Iris pigment epithelial cell (primary cell): ENCODE data around the gene ARL4D.
"Not testable (repeated sequence)": the region's sequence is repeated elsewhere in the genome, so short reads cannot be mapped to it uniquely, and the experiment has no call there.

Experiments
- DNase-seq: peaks from one replicate; pipeline ENCODE4 v3.0.0-alpha.2; 2011; ENCODE audit warnings: low read depth

The ARL4D gene

GRCh38 chr17:43398724-43399595, at the start of gene ARL4D:
TSS of gene ARL4D (plus strand) at chr17:43398993. CDS start at chr17:43399733, 740 bp downstream.
- peak; percentile 64 for DNase-seq

- no peak for DNase-seq
Observed at GRCh38 chr17:43349142-43349541, 49.7 kb upstream of the ARL4D start.

DNA sequence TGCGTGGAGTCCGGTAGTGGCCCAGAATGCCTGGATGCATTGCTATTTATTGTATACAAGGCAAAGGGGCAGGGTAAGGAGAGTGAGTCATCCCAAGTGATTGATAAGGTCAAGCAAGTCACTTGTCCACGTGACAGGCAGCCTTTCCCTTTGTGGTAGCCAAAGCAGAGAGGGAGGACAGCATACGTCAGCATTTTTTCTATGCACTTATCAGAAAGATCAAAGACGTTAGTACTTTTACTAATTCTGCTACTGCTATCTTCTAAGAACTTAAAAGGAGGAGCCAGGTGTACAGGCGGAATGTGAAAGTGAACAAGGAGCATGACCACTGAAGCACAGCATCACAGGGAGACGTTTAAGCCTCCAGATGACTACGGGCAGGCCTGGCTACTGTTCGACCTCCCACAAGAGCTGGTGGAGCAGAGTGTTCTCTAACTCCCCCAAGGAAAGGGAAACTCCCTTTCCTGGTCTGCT, 47.9 kb upstream of the ARL4D start:
- no peak for DNase-seq

DNA sequence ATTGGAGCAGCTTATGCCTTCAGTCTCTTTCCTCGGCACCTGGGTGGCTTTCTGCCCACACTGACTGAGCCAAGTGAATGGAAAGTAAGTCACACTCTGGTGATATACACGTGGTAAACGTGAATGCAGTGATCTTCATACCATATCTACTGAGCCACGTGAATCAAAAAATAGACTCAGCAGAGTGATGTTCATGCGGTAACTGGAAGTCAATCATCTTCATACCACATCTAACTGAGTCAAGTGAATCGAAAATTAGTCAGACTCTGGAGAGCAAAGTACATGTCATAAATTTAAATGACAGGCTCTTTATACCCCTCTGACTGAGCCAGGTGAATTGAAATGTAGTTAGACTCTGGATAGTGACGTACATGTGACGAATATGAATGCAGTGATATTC, 47.1 kb upstream of the ARL4D start:
- no peak for DNase-seq

DNA sequence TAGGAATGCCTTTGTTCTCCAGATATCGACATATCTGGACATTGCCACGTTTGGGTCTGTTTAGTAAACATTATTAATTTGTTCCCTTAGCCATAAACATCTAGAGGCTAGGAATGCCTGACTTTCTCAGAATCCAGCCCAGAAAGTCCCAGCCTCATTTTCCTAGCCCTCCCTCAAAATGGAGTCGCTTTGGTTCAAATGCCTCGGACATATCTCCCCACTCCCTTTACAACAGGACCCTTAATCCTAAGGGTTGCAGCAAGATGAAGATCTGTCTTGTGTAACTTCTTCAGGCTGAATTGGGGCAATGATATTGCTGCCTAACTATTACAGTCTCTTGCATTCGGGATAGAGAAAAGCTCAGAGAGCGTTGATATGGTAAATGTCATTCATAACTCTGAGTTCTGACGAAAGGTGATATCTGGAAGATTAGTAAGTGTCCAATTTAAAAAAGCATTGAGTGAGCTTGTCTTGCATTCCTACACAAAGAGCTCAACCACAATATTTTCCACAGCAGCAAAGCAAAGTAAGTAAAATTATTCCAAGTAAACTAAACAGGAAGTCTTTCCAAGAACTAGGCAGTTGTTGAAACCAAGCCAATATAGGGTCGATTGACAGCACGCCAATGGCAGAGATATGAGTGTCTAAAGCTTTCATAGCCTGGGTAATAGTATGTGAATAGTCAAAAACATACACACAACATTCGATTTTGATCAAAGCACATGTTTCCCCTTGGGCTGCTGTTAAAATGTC, 46.0 kb upstream of the ARL4D start:
- DNase-seq = no peak

DNA sequence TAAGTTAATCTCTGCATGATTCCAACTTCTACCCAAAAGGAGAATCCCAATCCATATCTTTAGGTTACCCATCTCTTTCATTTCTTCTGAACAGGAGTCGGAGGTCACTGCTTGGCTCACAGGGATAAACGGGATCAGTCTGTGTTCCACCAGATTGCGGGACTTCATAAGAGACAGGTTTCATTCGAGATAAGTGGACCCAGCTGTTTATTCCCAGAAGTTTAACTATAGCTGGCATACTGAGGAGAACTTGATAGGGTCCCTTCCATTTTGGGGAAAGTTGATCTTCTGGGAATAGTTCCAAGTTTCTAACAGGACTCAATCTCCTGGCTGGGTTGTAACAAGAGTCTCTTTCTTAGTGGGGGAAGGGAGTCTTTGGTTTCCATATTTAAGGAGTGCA, 45.4 kb upstream of the ARL4D start:
- no peak for DNase-seq

- no peak for DNase-seq
Observed at GRCh38 chr17:43354371-43354770, 44.4 kb upstream of the ARL4D start.

- DNase-seq = no peak
Observed at GRCh38 chr17:43356450-43356849, 42.3 kb upstream of the ARL4D start.

GRCh38 chr17:43356999-43357398, 41.8 kb upstream of the ARL4D start:
- DNase-seq = peak; percentile 93

GRCh38 chr17:43359469-43360110, 39.2 kb upstream of the ARL4D start:
- DNase-seq = no peak

DNA sequence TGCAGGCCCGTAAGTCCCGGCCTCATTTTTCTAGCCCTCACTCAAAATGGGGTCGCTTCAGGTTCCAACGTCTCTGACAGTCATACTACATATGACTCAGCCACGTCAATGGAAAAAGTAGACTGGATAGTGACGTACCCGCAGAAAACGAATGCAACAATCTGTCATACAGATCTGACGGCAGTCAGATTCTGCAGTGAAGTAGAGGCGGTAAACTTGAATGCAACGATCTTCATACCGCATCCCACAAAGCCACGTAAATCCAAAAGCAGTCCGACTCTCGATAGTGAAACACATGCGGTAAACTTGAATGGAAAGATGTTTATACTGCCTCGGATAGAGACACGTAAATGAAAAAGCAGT, 38.4 kb upstream of the ARL4D start:
- peak; percentile 95 for DNase-seq

GRCh38 chr17:43360739-43361505, 37.9 kb upstream of the ARL4D start:
- DNase-seq = peak; percentile 100

GRCh38 chr17:43363181-43363925, 35.4 kb upstream of the ARL4D start:
- no peak for DNase-seq

DNA sequence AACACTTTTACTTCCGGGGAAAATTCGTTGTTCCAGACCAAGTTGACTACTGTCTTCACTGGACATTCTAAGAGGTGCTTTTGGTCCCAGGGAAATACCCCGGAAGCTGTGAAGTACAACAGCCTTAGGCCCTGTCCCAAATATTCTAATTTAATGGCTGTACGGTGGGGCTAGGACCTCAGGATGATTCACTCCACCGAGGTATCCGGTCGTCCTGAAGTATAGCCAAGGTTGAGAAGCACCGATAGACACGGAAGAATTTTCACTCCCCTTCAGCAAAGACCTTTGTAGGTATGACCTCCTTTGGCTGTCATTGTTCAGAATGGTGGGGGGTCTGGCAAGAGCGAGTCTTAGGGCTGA, 34.9 kb upstream of the ARL4D start:
- DNase-seq = no peak

DNA sequence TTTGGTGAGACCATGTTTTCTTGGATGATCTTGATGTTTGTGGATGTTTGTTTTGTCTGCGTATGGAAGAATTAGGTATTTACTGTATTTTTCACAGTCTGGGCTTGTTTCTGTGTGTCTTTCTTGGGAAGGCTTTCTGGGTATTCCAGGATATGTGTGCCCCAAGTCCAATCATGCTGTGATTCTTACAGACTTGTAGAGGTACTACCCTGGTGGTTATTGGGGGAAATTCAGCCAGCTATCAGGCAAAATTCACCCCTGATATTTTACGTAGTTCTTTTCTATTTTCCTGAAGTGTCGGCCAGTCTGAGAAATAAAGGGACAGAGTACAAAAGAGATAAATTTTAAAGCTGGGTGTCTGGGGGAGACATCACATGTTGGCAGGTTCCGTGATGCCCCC, 33.4 kb upstream of the ARL4D start:
- DNase-seq = no peak

DNA sequence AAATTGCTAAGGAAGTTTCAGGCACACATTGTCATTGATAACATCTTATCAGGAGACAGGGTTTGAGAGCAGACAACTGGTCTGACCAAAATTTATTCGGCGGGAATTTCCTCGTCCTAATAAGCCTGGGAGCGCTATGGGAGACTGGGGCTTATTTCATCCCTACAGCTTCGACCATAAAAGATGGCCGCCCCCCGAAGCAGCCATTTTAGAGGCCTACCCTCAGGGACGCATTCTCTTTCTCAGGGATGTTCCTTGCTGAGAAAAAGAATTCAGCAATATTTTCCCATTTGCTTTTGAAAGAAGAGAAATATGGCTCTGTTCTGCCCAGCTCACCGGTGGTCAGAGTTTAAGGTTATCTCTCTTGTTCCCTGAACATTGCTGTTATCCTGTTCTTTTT, 32.9 kb upstream of the ARL4D start:
- not testable (repeated sequence) for DNase-seq

DNA sequence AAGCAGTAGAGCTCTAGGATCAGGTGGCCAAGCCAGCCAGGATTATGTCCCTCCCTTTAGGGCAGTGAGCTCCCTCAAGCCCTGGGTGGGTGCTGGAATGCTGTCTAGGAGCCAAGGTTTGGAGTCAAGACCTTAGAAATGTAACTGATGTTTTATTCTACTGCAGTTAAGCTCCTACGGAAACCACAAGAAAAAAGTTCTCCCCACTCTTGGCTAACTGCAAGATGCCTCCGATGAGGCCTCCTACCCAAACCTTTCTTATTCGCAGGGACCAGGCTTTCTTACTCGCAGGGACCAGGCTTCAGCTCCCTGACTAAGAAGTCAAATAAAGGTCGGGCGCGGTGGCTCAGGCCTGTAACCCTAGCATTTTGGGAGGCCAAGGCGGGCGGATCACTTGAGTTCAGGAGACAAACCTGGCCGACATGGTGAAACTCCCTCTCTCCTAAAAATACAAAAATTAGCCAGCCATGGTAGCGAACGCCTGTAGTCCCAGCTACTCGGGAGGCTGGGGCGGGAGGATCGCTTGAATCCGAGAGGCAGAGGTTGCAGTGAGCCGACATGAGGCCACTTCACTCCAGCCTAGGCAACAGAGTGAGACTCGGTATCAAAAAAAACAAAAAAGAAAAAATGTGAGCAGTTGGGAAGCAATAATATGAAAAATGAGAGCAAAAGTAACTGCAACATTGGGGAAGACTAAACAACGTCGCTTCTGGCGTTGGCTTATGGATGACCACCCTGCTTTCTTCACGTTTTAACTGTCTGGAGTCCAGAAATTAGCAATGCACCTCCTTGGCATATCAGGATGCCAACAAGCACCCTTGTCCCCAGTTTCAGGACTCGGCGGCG, 31.7 kb upstream of the ARL4D start:
- peak; percentile 63 for DNase-seq

DNA sequence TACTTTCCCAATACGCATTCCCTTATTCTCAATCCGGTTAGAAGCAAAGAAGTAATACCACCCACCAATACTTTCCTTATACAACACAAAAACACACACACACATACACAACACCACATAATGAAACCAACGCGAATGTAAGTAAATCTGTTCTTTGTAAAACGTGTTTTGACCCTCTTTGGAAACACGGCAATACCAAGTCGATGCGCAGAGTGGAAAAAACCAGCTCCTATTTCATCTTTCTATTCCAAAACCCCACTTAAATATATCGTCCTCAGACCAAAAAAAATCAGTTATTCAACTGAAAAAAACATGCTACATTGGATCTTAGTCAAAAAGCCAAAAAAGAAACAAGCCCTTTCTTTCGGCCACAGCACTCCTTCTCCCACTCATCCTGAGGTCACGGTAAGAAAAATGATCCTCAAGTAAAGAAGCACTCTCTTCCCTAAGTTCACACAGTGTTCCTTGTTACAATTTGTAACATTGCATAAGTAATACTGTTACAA, 31.0 kb upstream of the ARL4D start:
- peak; percentile 94 for DNase-seq

DNA sequence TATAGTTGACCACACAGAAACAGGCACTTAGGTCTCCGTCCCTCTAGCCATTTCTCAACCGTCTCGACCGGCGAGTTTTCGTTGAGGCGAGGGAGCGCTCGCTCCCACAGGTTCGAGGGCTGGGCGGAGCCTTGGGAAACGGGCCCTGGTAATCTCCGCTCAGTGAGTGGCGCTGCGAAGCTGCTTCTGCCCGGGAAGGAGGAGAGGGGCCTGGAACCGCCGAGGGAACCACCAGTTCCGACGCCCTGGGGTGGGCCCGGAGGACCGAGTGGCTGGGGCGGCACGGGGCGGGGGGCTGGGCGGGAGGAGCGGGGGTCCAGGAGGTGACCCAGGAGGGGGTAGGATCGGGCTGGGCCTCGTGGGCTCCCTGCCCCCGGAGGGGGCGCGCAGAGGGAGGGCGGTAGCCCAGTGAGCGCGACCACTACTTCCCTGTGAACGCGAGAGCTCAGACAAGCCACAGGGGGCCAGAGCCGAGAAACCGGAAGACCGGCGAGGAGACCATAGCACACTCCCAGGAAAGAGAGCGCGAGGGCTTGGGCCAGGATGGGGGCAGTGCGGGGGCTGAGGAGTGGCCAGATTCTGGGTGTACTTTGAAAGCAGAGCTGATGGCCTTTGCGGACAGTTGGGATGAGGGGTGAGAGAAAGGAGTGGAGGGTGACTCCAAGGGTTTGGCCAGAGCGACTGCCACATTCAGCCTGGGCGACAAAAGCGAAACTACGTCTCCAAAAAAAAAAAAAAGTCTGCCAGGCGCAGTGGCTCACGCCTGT, 29.9 kb upstream of the ARL4D start:
- DNase-seq = peak; percentile 83
